Renal pelvis (tissue), 4 donors: ENCODE results near the gene RALGPS1. TPM values are rescaled to one million over a fixed set of nuclear protein-coding genes. Genes with fewer than 3 reads are reported as not detected.

Source experiments
- DNase-seq: peaks from one replicate; pipeline ENCODE4 v3.0.0-alpha.2; 2013
- polyA plus RNA-seq, 3 donors: library from polyadenylated mRNA; unstranded; fragments of 120-200 nt; gene quantifications; one replicate each; pipeline ENCODE4 v1.2.1, GENCODE V29; 2013; ENCODE audit not compliant: insufficient read length in 3 of 3

The RALGPS1 gene
- polyA plus RNA-seq, 3 donors = 22.9 to 32.5 (median 28.4) TPM

DNA sequence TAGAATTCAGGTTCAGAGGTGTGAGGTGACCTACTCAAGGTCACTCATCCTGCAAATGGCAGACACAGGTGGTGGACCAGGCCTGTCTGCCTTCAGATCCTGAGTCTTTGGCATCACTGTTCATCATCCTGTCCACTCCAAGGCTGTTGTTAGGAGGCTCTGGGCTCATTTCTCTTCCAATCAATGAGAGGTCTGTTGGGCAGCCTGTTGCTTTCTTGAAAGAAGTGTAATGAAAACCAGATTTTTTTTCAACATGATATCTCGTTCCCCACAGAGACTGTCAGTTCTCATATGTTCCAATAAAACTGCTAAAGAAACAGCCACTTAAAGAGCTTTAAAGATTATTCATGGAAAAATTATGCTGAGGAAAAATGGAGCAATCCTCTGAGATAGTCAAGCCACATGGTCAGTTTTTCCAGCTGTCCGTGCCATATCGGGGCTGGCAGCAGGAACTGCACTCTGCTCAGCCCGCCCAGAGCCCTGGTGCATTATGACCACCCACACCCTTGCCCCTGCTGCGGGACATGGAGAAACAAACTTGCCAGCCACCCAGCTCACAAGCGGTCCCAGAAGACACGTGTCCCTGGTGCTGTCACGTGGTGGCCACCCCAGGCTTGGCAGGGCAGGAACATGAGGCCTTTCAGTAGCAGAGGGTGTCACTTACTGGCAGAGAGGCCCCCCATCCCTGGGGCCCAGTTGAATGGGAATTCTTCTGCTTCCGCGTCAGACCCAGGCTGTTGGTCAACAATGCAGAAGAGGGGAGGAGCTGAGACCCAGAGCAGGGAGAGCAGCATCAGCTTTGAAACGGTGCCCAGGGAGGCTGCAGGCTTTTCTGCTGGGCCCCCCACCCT, 271.6 kb downstream of the RALGPS1 start:
- no peak for DNase-seq

DNA sequence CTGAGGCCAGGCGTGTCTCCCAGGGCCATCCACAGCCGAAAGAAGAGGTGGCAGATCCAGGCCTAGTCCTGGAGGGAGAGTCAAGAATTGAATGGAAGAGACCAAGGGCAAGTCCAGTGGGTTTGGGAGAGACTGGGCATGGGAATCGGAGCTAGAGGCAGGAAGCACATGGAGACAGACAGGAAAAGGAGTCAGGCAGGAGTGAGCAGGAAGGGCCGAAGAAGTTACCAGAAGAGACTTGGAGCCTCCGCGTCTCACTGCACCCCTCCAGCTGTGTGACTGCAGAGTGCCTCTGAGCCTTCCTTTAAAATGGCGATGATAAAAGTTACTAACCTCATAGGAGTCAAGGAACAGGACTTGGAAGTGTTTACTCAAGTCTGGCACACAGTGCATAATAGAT, 272.2 kb downstream of the RALGPS1 start:
- no peak for DNase-seq

DNA sequence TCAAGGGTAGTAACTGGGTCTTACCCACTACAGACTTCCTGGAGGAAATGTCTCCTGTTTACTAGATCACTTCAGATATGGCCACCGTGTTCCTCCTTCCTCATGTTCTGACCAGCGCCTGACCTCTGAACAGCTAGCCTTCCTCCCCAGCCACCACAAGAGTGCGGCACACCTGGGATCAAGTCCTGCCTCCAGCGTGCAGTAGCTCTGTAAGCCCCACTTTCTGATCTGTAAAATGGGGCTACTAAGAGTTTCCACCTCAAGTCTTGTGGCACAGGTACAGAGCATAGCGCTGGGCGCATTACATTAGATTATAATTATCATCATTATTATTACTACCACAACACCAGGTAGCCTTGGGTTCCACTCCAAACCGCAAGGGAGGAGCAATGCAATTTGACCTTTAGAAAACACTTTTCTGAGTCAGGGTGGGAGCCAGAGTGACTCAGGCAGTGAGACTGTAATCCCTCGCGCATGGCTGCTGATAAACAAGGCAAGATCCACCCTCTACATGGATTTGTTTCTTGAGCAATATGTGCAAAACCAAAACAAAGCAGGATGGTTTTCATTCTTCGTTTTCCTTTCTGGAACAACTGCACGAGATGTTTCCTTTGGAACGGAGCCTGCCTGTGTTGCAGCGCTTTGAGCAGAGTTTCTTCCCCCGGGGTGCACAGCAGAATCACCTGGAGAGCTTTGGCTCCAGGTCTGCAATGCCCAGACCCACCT, 272.8 kb downstream of the RALGPS1 start:
- DNase-seq = no peak

DNA sequence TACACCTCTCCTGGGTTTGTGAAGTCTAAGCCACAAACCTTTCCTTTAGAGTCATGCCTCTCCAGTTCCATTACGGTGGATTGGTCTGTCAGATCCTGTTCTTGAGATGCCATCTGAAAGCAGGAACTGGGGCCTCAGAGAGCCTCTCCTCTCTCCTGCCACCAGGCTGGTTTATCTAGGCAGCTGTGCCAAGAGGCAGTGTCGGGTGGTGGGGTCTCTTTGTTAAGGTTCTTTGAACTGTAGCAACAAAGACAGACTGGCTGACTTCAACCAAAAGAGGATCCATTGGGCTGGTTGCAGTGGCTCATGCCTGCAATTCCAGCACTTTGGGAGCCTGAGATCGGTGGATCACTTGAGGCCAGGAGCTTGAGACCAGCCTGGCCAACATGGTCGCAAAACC, 273.8 kb downstream of the RALGPS1 start:
- DNase-seq = no peak

DNA sequence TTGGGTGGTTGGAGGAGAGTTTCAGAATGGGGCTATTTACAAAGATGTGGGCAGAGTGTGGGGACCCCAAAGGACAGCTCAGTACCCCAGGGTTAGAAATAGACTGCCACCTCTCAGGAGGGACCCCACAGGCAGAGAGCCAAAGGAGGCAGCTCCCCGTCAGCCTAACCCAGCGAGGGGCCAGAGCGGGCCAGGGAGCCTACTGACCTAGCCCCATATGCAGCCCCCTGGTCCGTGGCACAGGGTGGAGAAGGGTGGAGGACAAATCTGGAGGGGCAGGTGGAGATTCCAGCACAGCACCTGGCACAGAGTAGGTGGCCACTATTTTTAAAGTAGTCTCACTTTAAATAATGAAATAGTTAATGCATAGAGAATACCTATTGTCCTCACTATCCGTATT, 275.0 kb downstream of the RALGPS1 start:
- no peak for DNase-seq

DNA sequence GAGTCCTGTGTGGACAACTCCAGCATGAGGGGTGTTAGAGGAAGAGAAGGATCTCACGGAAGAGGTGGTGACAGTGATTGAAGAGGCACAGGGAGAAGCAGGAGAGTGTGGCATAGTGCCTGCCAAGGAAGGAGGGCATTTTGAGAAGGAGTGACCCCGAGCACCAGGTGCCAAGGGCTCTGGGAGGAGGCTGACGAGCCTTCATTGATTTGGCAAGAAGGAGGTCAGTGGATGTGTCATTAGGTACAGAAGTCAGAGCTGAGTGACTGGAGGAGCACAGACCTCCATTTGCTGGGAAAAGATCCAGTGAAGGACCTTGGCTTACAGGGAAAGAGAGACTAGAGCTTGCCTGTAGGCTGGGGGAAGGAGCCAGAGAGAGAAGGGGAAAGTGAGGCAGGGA, 278.2 kb downstream of the RALGPS1 start:
- DNase-seq = no peak

DNA sequence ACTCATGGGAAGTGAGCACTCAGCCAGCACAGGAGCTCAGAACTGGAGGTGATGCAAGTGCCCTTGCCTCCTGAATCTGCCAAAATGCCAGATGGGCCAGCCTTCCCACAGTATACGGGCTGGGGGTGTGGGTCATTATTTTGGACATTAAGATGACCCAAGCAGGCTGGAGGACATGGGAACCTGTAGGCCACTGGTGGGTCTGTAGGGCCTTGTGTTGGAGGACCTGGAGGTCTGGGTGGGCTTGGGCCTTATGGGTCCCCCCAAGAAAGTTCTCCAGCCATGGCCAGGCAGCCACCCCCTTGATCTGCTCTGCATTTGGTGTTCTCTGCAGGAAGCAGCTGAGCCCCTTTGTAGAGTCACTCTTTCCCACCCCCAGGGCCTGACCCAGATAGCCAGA, 278.9 kb downstream of the RALGPS1 start:
- DNase-seq = no peak

DNA sequence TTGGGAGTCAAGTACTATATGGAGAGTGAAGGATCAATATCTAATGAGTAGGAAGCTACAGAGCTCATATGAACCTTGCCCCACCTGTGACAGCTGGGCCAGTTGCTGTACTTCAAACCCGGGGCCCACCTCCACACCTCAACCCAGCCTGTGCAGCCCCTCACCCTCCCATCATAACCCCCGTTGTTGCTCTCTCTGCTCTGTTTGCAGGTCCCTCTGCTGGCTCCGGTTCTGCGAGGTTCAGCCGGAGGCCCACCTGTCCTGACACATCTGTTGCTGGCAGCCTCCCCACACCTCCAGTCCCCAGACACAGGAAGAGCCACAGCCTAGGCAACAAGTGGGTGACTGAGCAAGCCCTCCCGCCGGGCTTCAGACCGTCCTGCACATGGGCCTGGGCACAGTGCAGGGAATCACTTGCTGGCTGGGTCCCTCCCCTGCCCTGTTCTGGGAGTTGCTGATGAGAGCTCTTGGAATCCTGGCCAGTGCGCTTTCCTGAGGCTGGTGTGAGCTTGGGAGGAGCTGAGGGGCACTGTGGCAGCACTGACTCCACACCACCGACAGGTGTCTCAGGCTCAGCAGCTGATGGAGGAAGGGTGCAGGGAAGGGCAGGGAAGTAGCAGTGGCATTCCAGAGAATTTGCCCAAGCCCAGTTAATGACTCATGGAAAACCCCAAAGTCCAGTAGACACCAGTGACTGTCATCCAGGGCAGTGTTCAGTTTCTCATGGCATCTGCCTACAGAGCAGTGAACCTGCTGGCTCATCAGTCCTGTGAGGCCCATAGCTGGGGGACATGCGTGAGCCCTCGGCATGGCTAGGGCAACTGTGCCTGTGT, 280.5 kb downstream of the RALGPS1 start:
- no peak for DNase-seq

DNA sequence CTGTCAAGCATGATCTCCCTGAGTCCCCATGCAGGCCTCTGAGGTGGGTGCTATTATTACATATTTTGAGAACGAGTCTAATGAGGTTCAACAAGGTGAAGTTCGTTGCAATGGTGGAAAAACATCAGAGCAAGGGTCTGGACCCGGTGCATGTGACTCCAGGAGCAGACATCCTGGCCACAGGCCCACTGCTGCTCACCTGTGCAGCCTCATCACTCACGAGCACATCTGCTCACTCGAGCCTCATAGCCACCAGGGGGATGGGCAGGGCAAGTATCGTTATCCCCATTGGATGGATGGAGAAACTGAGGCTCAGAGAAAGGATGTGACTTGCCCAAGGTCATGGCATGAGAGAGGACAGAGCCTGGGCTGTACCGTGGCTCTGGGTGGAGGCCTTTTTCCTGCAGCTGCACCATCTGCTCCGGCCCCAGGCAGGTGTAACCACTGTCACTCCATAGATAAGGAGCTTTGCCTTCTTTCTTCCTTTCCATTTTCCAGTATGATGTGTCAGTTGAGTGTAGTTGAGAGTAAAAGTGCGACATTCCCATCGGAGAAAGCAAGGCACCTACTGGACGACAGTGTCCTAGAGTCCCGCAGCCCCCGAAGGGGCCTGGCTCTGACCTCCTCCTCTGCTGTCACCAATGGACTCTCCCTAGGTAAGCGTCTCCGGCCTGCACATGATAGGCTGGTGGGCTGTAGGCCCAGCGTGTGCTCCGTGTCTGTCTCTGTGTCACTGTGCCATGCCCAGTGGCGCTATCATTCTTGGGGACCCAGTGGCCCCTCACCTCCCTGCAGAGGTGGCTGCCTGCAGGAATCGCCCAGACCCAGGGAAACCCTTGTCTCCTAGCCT, 281.6 kb downstream of the RALGPS1 start:
- no peak for DNase-seq

DNA sequence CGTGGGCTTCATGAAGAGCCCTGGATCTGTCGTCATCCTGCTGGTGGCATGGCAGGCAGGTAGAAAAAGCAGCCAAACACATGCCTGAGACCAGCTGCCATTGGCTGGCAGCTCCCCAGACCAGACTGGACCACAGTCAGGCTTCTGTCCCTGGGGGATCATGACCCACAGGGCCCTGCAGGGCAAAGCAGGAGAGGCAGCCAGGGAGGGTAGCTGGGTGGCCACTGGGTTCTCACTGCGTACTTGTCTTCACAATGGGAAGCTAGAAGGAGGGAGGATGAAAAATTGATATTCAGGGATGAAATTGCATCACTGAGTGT, 282.2 kb downstream of the RALGPS1 start:
- no peak for DNase-seq

DNA sequence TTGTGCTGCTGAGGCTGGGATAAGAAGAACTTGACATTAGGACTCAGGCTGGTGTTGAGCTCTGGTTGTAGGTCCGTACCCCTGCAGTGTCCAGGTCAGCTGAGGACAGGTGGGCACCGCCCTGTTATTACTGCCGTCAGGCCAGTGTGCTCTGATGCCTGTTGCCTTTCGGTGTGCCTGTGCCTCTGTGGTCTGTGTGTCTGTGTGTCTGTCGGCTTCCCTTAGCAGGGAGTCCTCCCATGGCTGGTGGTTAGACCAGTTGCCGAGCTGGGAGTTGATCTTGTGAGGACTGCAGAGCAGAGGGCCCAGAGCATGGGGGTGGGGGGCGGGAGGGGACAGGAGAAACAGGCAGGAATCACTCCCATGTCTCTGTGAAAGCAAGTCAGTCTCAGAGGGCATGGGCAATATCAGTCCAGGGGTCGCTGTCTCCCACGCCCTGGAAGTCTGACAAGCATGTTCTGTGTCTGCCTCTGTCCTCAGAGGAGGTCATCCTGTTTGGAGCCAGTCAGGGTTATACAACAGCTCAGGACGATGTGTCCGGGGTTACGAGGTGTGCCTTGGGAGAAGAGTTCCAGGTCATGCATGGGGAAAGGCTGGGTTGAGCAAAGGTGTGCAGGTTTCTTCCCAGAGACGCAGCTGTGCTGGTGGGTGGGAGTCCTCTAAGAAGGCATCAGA, 282.7 kb downstream of the RALGPS1 start:
- no peak for DNase-seq

DNA sequence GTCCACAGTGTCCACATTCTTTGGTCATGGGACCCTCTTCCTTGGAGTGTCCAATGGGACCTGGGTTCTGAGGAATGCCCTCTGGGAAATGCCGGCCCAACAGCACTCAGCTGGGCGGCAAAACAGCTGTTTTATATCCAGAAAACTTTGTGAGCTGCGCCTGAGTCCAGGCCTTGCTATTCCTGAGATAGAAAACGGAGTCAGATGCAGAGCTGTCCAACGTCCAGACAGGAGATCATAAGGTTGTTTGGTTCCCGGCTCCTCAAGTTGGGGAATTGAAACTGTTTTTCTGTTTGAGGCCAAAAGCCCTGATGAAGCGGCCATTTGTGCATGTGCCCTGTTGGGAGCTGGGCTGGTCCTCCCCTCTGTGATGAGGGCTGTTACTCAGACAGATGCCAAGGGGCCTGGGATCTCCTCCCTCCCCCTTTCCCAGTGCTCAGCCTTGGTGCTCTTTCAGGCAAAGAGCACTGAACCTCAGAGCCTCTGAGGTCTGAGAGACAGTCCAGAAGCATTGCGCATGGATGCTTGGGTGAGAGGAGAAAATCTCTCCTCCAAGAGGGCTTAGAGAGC, 283.4 kb downstream of the RALGPS1 start:
- no peak for DNase-seq

DNA sequence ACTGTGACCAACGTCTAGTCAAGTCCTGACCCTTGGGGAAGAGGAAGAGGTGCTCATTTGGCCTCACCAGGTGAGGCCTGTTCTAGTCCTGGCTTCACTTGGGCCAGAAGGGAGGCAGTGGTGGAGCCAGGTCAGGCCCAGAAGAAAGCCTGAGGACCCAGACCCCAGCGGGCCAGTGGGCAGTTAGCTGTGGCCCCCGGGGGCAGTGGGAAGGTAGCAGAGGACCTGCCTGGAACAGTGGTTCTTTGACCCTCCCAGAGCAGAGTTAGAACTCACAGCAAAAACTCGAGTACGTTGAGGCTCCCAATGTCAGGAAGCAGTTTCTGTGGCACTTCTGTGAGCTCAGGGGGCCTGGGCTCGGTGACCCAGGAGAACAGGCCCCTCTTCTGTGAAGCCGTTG, 284.0 kb downstream of the RALGPS1 start:
- no peak for DNase-seq

DNA sequence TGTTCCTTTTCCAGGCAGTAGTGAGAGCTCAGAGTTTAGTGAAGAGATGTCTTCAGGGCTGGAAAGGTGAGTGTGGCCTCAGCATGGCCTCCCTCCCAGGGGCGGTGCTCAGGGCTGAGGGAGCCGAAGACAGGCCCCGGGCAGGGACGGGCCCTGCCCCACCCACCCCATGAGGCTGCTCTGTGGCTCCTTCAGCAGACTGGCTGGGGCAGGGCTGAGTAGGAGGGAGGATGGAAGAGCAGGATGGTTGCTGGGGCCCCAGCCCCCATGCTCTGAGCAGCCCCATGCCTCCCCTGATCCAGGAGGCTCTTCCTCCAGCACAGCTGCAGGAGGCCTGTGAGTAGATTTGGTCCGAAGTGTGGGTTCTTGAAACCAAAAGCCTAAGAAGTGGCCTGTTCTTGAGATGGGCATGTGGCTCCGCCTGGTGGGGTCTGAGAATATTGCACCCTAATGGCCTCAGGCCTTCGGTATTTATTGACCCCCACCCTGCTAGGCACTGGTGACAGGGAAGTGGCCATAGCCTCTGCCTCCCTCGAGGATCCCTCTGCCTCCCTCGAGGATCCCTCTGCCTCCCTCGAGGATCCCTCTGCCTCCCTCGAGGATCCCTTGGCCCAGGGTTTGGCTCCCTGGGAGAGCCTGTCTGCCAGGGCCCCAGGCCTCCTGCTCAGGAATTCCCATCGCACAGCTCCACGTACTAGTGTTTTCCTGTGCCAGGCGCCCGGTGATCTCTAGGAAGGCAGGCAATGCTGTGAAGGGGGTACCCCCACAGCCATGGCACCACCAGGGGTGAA, 284.6 kb downstream of the RALGPS1 start:
- peak; percentile 70 for DNase-seq

DNA sequence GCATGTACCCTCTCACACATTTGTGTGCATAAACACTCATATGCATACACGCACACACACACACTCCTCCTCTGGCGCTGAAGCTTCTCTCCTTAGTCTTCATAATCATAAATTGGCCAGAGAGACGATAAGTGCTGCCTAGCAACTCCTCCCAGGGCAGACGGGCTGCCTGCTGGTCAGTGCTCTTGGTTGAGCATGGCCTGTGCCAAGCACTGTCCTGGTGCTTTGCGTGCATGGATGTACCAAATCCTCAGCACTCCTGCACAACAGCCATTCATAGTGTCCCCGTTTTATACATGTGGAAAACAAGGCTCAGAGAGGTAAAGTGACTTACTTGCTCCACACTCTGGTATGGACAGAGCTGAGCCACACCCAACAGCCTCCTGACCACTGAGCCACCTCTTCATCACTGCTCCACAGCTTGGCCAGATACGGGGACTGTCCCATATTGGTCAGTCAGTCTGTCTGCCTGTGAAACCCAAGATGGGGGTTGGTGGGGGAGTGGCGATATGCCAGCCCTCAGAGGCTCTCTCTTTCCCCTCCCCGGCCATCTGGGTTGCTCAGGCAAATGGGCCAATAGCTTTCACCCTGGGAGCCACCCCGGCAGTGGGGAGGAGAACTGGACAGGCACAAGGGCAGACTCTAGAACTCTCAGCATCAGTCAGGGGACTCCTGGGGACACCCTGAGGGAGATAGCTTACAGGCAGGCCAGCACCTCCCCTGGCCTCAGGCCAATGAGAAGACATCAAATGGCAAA, 285.7 kb downstream of the RALGPS1 start:
- no peak for DNase-seq

DNA sequence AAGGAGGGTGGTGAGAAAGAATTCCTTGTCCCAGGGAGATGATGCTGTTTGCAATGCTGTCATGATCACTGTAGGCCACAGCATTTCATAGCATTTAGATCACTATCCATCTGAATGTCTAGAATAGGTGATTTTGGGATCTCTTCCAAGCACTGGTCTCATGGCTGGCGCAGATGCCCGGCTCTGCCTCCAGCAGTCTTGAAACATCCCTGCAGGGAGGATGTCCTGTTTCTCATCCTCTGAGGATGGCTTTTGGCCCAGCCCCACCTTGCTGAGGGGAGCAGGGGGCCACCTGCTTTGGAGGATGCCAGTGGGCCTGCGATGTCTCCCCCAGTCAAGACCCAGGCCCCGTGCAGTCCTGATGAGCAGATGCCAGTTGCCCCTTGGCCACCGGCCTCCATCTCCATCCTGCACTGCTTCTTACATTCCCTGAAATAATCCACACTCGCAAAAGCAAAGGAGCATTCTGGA, 286.5 kb downstream of the RALGPS1 start:
- DNase-seq = no peak

DNA sequence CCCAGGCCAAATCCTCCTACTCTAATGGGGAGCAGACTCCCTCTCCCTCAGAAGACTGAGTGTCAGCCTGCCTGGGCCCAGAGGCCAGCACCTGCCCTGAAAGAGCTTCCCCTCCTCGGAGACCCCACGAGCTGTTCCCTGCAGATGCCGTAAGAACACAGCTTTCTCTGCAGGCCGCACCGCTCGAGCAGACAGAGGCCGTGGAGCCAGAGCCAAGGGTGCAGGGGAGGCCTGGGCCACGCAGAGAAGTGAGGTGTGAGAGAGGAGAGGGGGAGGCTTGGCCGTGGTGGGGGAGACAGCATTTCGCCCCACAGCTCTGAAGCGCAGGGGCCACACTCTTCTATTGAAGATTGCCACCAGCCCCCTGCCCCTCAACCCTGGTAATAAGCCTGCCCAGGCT, 287.1 kb downstream of the RALGPS1 start:
- no peak for DNase-seq

DNA sequence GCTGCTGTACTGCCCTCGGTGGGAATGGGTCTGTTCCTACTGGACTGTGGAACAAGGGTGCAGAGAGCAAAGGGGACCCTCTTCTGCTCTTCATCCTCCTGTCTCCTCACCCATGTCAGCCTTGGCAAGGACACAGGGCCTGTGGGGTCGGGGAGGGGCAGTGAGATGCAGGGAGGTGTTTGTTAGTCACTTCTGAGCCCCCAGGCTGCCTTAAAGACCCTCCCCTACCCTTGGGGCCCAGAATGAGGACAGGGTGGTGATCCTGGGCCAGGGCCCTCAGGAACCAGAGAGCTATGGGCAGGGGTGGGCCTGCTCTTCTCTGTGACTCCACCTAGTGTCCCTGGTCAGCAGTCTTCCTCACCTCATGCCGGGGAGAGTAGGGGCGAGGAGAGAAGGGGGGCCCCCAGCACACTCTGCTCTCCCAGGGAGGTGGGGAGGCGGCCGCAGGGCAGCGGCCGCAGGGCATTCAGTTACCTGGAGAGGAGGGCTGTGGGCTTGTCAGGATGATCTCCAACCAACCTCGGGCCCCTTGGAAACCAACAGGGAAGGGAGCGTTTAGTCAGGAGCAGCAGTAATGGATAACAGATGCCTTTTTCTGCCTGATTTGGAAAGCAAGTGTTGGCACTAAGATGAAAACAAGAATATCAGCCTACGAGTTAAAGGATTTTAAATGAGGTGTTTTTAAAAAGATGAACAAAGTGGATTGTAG, 288.0 kb downstream of the RALGPS1 start:
- no peak for DNase-seq
